Measurements from ENCODE around the gene ERCC8.

ERCC8 gene

DNA sequence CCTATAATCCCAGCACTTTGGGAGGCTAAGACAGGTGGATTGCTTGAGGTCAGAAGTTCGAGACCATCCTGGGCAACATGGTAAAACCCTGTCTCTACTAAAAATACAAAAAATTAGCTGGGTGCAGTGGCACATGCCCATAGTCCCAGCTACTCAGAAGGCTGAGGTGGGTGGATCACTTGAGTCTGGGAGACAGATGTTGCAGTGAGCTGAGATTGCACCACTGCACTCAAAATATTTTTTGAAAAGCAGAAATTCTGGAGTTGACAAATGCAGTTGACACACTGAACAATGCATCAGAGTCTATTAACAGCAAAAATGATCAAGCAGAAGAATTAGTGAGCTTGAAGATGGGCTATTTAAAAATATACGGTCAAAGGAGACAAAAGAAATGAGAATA is 35.6 kb upstream of the ERCC8 start:
- DNase-seq (ENCODE audit: low read depth in 2 of 2), result no peak
- TF ChIP-seq, protein P1, sequence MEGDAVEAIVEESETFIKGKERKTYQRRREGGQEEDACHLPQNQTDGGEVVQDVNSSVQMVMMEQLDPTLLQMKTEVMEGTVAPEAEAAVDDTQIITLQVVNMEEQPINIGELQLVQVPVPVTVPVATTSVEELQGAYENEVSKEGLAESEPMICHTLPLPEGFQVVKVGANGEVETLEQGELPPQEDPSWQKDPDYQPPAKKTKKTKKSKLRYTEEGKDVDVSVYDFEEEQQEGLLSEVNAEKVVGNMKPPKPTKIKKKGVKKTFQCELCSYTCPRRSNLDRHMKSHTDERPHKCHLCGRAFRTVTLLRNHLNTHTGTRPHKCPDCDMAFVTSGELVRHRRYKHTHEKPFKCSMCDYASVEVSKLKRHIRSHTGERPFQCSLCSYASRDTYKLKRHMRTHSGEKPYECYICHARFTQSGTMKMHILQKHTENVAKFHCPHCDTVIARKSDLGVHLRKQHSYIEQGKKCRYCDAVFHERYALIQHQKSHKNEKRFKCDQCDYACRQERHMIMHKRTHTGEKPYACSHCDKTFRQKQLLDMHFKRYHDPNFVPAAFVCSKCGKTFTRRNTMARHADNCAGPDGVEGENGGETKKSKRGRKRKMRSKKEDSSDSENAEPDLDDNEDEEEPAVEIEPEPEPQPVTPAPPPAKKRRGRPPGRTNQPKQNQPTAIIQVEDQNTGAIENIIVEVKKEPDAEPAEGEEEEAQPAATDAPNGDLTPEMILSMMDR (IDR thresholded peaks at IDR 0.05; ENCODE audit: low read depth, low read length), result no peak
- no peak overlapping the region for H3K4me3 ChIP-seq (replicated peaks in 1 of 2; ENCODE audit: low read depth in 2 of 2, low read length in 2 of 2)

DNA sequence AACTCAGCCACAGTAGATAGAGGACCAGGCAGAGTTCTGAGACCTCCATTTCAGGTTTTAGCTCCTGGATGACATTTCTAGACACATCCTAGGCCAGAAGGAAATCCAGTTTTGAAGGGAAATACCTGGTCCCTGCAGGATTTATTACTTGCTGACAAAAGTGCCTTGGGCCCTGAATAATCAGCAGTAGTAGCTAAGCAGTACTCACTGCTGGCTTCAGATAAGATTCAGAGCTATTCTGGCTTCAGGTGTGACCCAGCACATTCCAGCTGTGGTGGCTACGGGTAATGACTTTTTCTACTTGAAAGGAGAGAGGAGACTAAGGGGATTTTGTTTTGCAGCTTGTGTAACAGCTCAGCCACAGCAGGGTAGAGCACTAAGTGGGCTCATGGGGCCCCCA is 34.1 kb upstream of the ERCC8 start:
- DNase-seq (ENCODE audit: low read depth in 2 of 2), result no peak
- TF ChIP-seq, protein P1 (IDR thresholded peaks at IDR 0.05; ENCODE audit: low read depth, low read length), result no peak
- no peak overlapping the region for H3K4me3 ChIP-seq (replicated peaks in 1 of 2; ENCODE audit: low read depth in 2 of 2, low read length in 2 of 2)

DNA sequence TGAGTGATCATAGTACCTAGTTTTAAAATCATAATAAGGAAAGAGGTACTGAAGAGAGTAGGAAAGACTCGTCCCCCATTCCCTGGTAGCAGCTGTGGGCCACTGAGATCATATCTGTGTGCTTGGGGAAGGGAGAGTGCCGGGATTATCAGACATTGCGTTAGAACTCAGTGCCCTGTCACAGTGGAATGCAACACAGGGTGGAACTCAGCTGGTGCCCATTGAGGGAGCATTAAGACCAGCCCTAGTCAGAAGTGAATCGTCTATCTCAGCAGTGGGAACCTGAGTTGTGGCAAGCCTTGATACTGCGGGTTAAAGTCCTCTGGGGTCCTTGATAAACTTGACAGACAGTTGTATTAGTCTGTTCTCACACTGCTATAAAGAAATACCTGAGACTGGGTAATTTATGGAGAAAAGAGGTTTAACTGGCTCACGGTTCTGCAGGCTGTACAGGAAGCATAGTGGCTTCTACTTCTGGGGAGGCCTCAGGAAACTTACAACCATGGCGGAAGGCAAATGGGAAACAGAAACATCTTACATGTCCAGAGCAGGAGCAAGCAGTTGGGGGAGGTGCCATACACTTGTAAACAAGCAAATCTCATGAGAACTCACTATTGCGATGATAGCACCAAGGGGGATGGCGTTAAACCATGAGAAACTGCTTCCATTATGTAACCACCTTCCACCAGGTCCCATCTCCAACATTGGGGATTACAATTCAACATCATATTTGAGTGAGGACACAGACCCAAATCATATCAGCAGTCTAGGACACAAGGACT is 33.3 kb upstream of the ERCC8 start:
- TF ChIP-seq, protein P1 (IDR thresholded peaks at IDR 0.05; ENCODE audit: low read depth, low read length), result no peak
- no peak for DNase-seq (ENCODE audit: low read depth in 2 of 2)
- H3K4me3 ChIP-seq (replicated peaks in 1 of 2; ENCODE audit: low read depth in 2 of 2, low read length in 2 of 2), result no peak overlapping the region

DNA sequence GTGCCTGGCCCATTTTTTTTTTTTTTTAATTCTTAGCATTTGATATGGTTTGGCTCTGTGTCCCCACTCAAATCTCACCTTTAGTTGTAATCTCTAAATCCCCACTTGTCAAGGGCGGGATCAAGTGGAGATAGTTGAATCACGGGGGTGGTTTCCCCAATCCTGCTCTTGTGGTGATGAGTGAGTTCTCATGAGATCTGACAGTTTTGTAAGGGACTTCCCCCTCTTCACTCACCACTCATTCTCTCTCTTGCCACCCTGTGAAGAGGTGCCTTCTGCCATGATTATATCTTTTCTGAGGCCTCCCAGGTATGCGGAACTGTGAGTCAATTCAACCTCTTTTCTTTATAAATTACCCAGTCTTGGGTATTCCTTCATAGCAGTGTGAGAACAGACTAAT is 27.4 kb upstream of the ERCC8 start:
- no peak overlapping the region for H3K4me3 ChIP-seq (replicated peaks in 1 of 2; ENCODE audit: low read depth in 2 of 2, low read length in 2 of 2)
- DNase-seq (ENCODE audit: low read depth in 2 of 2), result no peak
- TF ChIP-seq, protein P1 (IDR thresholded peaks at IDR 0.05; ENCODE audit: low read depth, low read length), result no peak

DNA sequence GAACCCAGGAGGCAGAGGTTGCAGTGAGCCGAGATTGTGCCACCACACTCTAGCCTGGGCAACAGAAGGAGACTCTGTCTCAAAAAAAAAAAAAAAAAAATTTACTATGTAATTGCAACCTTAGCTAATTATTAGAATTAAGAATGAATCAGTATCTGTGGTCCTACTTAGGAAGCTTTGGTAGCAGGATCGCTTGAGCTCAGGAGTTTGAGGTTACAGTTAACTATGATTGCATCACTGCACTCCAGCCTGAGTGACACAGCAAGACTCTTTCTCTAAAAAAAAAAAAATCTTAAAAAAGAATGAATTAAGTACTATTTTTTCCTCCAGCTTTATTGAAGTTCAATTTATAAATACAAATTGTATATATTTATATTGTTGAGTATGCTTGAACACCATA is 16.8 kb upstream of the ERCC8 start:
- TF ChIP-seq, protein P1 (IDR thresholded peaks at IDR 0.05; ENCODE audit: low read depth, low read length), result no peak
- no peak overlapping the region for H3K4me3 ChIP-seq (replicated peaks in 1 of 2; ENCODE audit: low read depth in 2 of 2, low read length in 2 of 2)
- DNase-seq (ENCODE audit: low read depth in 2 of 2), result peak; percentile 47 to 60

DNA sequence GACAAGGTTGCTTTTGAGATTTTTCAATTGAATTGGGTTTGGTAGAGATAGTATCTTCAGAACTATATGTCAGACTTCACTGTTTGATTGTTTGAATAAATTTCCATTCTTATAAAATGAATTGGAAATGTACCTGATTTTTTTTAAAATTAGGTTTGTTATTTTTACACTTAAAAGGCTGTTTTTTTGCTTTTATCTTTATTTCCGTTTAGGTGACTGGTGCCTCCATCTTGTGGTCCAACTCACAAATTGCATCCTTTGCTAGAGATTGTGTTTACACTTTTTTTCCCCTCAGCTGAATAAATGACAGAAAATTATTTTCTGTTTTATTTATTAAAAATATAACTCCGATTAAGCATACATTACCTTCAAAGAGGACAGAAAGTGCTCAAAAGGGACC is 15.7 kb upstream of the ERCC8 start:
- peak; percentile 45 to 47 for DNase-seq (ENCODE audit: low read depth in 2 of 2)
- no peak overlapping the region for H3K4me3 ChIP-seq (replicated peaks in 1 of 2; ENCODE audit: low read depth in 2 of 2, low read length in 2 of 2)
- TF ChIP-seq, protein P1 (IDR thresholded peaks at IDR 0.05; ENCODE audit: low read depth, low read length), result peak; percentile 56

DNA sequence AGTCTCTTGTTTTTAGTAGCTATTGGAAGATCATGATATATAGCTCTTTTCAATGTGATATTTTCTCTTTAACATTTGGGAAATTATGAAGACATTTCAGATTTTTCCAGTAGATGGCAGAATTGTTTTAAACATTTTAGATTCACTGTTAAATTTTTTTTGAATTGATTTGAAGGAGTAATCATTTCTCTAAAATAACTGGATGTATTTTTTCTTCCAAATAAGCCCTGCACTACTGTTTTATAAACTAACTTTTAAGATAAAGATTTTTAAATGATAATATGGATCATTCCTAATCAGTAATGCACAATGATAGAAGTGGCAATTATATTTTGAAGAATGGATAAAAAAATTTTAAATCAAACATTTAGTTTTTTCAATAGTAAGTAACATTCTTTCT is 14.3 kb upstream of the ERCC8 start:
- DNase-seq (ENCODE audit: low read depth in 2 of 2), result peak; percentile 53 to 62
- no peak overlapping the region for H3K4me3 ChIP-seq (replicated peaks in 1 of 2; ENCODE audit: low read depth in 2 of 2, low read length in 2 of 2)
- TF ChIP-seq, protein P1 (IDR thresholded peaks at IDR 0.05; ENCODE audit: low read depth, low read length), result no peak

All from cardiac fibroblast (primary cell).